GM23248 (cell line): ENCODE results near the gene HSD11B1. TPM values are rescaled to one million over a fixed set of nuclear protein-coding genes. Genes with fewer than 3 reads are reported as not detected.

Experiments
- DNase-seq: peaks from one replicate; pipeline ENCODE4 v3.0.0-alpha.2; 2015
- H2AFZ ChIP-seq: fragments of 200-600 bp; sonication (generic); 2 replicates; pipeline ENCODE4 v1.6.1; 2016; ENCODE audit warnings: antibody characterized with exemption
- H3F3A ChIP-seq: fragments of 200-600 bp; sonication (generic); 2 replicates; pipeline ENCODE4 v1.6.1; 2016; ENCODE audit warnings: mild to moderate bottlenecking, antibody characterized with exemption, mixed run types; ENCODE audit not compliant: insufficient read depth
- H3K27ac ChIP-seq: fragments of 200-600 bp; sonication (generic); 2 replicates; pipeline ENCODE4 v1.5.1; 2016; ENCODE audit warnings: mild to moderate bottlenecking
- H3K27me3 ChIP-seq: fragments of 200-600 bp; sonication (generic); replicated peaks from 2 replicates; pipeline ENCODE4 v1.6.1; 2016; ENCODE audit warnings: mild to moderate bottlenecking; ENCODE audit not compliant: insufficient read depth
- H3K36me3 ChIP-seq: fragments of 200-600 bp; sonication (generic); 2 replicates; pipeline ENCODE4 v1.6.1; 2016; ENCODE audit warnings: low read depth, mild to moderate bottlenecking
- H3K4me1 ChIP-seq: fragments of 200-600 bp; sonication (generic); 2 replicates; pipeline ENCODE4 v1.6.1; 2016; ENCODE audit warnings: mild to moderate bottlenecking; ENCODE audit not compliant: insufficient read depth
- H3K4me2 ChIP-seq: fragments of 200-600 bp; sonication (generic); one replicate; pipeline ENCODE4 v1.6.1; 2016; ENCODE audit warnings: mild to moderate bottlenecking; ENCODE audit not compliant: unreplicated experiment
- H3K4me3 ChIP-seq: fragments of 200-600 bp; sonication (generic); 2 replicates; pipeline ENCODE4 v1.5.1; 2016; ENCODE audit warnings: mild to moderate bottlenecking
- H3K79me2 ChIP-seq: fragments of 200-600 bp; sonication (generic); 2 replicates; pipeline ENCODE4 v1.6.1; 2016; ENCODE audit warnings: mild to moderate bottlenecking; ENCODE audit not compliant: insufficient read depth
- H3K9ac ChIP-seq: fragments of 200-600 bp; sonication (generic); 2 replicates; pipeline ENCODE4 v1.6.1; 2016; ENCODE audit warnings: mild to moderate bottlenecking
- H3K9me2 ChIP-seq: fragments of 200-600 bp; sonication (generic); 2 replicates; pipeline ENCODE4 v1.6.1; 2016; ENCODE audit warnings: mixed run types, mild to moderate bottlenecking, moderate library complexity; ENCODE audit not compliant: insufficient read depth
- H3K9me3 ChIP-seq: fragments of 200-600 bp; sonication (generic); one replicate; pipeline ENCODE4 v1.6.1; 2017; ENCODE audit warnings: low read depth
- H4K20me1 ChIP-seq: fragments of 200-600 bp; sonication (generic); 2 replicates; pipeline ENCODE4 v1.6.0; 2016; ENCODE audit not compliant: insufficient read depth
- EZH2 ChIP-seq: fragments of 200-600 bp; sonication (generic); IDR thresholded peaks from 2 replicates; pipeline ENCODE4 v1.6.1; 2018; ENCODE audit warnings: antibody characterized with exemption, mild to moderate bottlenecking; ENCODE audit not compliant: insufficient read depth, poor library complexity, severe bottlenecking
- EZH2phosphoT487 ChIP-seq: fragments of 200-600 bp; sonication (generic); IDR thresholded peaks from 2 replicates; pipeline ENCODE4 v1.6.1; 2018; ENCODE audit warnings: antibody characterized with exemption, moderate library complexity, mild to moderate bottlenecking, low read depth; ENCODE audit not compliant: insufficient read depth
- WGBS, 2 experiments: methylation state at CpG; one replicate each; pipeline ENCODE4 v1.1.6; 2015 to 2017; ENCODE audit warnings: low lambda C conversion rate in 2 of 2, low coverage in 1 of 2; ENCODE audit errors: missing lambda C conversion rate in 2 of 2; 5-methylcytosine and 5-hydroxymethylcytosine counted together
- in situ Hi-C: fragments of 300-500 bp; cut with MboI; formaldehyde crosslinking; loops from 2 replicates; pipeline ENCODE4 v1.15.0; 2020
- polyA plus RNA-seq: library from polyadenylated mRNA; unstranded; fragments of >200 nt; fragmentation: Nextera tagmentation; extraction: Ambion mirVana; gene quantifications from 2 replicates; pipeline ENCODE4 v1.2.1, GENCODE V29; 2016
- total RNA-seq: library from RNA; depleted of rRNA; stranded (reverse); fragments of >200 nt; shearing (Covaris generic); gene quantifications from 2 replicates; pipeline ENCODE4 v1.2.3, GENCODE V29; 2014

The HSD11B1 gene
- total and polyA plus RNA-seq, 2 experiments from 2014 or later, result 0.54 to 1.0 TPM

- H3K4me2 ChIP-seq, result no peak overlapping the region
- no peak overlapping the region for H2AFZ ChIP-seq
- WGBS, 2 experiments, result 60 to 65% methylated on average over 4 of the region's 4 CpGs
- no peaks in the 10 kb centered on the region for H3K79me2 ChIP-seq
- no peak for TF ChIP-seq EZH2phosphoT487
- TF ChIP-seq EZH2, result no peak
- H3K27me3 ChIP-seq, result no peaks in the 10 kb centered on the region
- no peak overlapping the region for H3K27ac ChIP-seq
- peaks cover 22% of the 10 kb centered on the region for H3K4me1 ChIP-seq
- peaks cover 6% of the 10 kb centered on the region; the same call in 1 of the 2 replicates for H3F3A ChIP-seq
- no peaks in the 10 kb centered on the region for H4K20me1 ChIP-seq
- no peaks in the 10 kb centered on the region for H3K36me3 ChIP-seq
- in situ Hi-C loops, result no loop called here
- H3K9ac ChIP-seq, result no peak overlapping the region
- H3K4me3 ChIP-seq, result no peak overlapping the region
- DNase-seq, result no peak
- no peaks in the 10 kb centered on the region for H3K9me3 ChIP-seq
- no peaks in the 10 kb centered on the region for H3K9me2 ChIP-seq
These were observed 3.7 kb downstream of the HSD11B1 start for GRCh38 chr1:209708297-209708696.

GRCh38 chr1:209710093-209710492 lies 5.4 kb downstream of the HSD11B1 start:
- Histone ChIP-seq H3F3A (peaks cover 2% of the 10 kb centered on the region; the same call in 1 of the 2 replicates), H3K4me3 (no peak overlapping the region), H3K9ac (no peak overlapping the region), H4K20me1 (no peaks in the 10 kb centered on the region), H3K9me2 (no peaks in the 10 kb centered on the region), H3K27ac (no peak overlapping the region), H3K4me1 (peaks cover 19% of the 10 kb centered on the region; the same call in 1 of the 2 replicates), H3K36me3 (no peaks in the 10 kb centered on the region), H3K27me3 (no peaks in the 10 kb centered on the region), H3K9me3 (no peaks in the 10 kb centered on the region), H2AFZ (no peak overlapping the region), H3K79me2 (no peaks in the 10 kb centered on the region), H3K4me2 (no peak overlapping the region)
- 31 to 33% methylated on average over 2 of the region's 2 CpGs for WGBS, 2 experiments
- TF ChIP-seq EZH2phosphoT487, result no peak
- no peak for TF ChIP-seq EZH2
- peak; percentile 35 for DNase-seq
- in situ Hi-C loops, result no loop called here

DNA sequence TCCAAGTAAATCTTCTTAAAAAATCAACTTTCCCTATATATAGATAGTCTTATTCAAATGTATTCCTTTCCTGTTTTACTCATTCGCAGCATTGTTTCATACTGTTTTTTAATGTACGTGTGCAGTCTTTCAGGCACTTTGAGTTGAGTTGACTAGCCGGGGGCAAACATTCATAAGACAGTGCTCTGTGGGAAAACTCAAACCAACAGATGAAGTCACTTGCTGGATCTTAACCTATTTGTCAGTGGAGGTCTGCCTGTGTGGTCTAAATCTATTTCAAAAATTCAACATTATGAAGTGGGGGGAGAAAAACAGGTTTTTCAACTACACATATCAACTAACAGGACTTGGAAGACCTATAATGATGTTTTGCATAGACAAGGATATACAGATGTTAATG lies 6.2 kb downstream of the HSD11B1 start:
- Histone ChIP-seq H3K79me2 (no peaks in the 10 kb centered on the region), H2AFZ (no peak overlapping the region), H3F3A (no peaks in the 10 kb centered on the region), H3K4me1 (peaks cover 19% of the 10 kb centered on the region; the same call in 1 of the 2 replicates), H3K9me3 (no peaks in the 10 kb centered on the region), H3K36me3 (no peaks in the 10 kb centered on the region), H3K4me2 (no peak overlapping the region), H4K20me1 (no peaks in the 10 kb centered on the region), H3K9ac (no peak overlapping the region), H3K27ac (no peak overlapping the region), H3K27me3 (no peaks in the 10 kb centered on the region), H3K4me3 (no peak overlapping the region), H3K9me2 (no peaks in the 10 kb centered on the region)
- 87 to 91% methylated on average over 3 of the region's 3 CpGs for WGBS, 2 experiments
- in situ Hi-C loops, result no loop called here
- TF ChIP-seq EZH2 (no peak), EZH2phosphoT487 (no peak)
- DNase-seq, result no peak

GRCh38 chr1:209714338-209714737 lies 9.7 kb downstream of the HSD11B1 start:
- Histone ChIP-seq H3K79me2 (no peaks in the 10 kb centered on the region), H3K4me3 (no peak overlapping the region), H3K4me1 (0 out of 2 replicates have a peak, but pooled peaks cover 10% of the 10 kb centered on the region), H3K36me3 (no peaks in the 10 kb centered on the region), H3K27ac (no peak overlapping the region), H3K27me3 (peaks cover 7% of the 10 kb centered on the region; the same call in 1 of the 2 replicates), H3K9me2 (no peaks in the 10 kb centered on the region), H2AFZ (no peak overlapping the region), H4K20me1 (no peaks in the 10 kb centered on the region), H3F3A (no peaks in the 10 kb centered on the region), H3K9me3 (no peaks in the 10 kb centered on the region), H3K4me2 (no peak overlapping the region), H3K9ac (no peak overlapping the region)
- WGBS, 2 experiments, result 58 to 75% methylated on average over 2 of the region's 2 CpGs
- in situ Hi-C loops, result no loop called here
- TF ChIP-seq EZH2 (no peak), EZH2phosphoT487 (no peak)
- no peak for DNase-seq

DNA sequence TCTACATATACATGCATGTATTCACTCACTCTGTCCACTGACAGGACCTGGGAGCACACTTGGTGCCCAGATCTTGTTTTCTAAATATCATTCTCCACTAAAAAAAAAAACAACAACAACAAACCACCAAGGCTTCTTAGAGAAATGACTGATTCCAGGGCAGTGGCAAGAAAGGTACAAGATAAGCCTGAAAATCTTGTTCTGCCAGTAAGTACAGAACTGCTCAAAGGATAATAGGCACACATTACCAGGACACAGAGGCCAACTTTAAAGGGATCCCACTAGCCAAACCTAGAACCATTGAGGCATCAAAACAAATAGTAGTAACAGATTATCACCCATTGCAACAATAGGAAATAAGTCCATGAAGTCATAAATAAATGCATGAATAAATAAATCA lies 10.7 kb downstream of the HSD11B1 start:
- Histone ChIP-seq H3K27ac (no peak overlapping the region), H3F3A (no peaks in the 10 kb centered on the region), H3K9me2 (no peaks in the 10 kb centered on the region), H2AFZ (no peak overlapping the region), H3K36me3 (no peaks in the 10 kb centered on the region), H3K4me1 (0 out of 2 replicates have a peak, but pooled peaks cover 10% of the 10 kb centered on the region), H3K9me3 (no peaks in the 10 kb centered on the region), H3K4me3 (no peak overlapping the region), H3K4me2 (no peak overlapping the region), H3K9ac (no peak overlapping the region), H3K27me3 (peaks cover 7% of the 10 kb centered on the region; the same call in 1 of the 2 replicates), H4K20me1 (no peaks in the 10 kb centered on the region), H3K79me2 (no peaks in the 10 kb centered on the region)
- DNase-seq, result no peak
- no peak for TF ChIP-seq EZH2phosphoT487
- no peak for TF ChIP-seq EZH2
- in situ Hi-C loops, result no loop called here
